ENCODE data around the gene DGLUCY. TPM values are rescaled to one million over a fixed set of nuclear protein-coding genes. Genes with fewer than 3 reads are reported as not detected.
"Not testable (repeated sequence)": the region's sequence is repeated elsewhere in the genome, so short reads cannot be mapped to it uniquely, and the experiment has no call there.

Gene DGLUCY
- total RNA-seq, 4 donors from 2014 or later: 58.0 to 125 (median 103) TPM

DNA sequence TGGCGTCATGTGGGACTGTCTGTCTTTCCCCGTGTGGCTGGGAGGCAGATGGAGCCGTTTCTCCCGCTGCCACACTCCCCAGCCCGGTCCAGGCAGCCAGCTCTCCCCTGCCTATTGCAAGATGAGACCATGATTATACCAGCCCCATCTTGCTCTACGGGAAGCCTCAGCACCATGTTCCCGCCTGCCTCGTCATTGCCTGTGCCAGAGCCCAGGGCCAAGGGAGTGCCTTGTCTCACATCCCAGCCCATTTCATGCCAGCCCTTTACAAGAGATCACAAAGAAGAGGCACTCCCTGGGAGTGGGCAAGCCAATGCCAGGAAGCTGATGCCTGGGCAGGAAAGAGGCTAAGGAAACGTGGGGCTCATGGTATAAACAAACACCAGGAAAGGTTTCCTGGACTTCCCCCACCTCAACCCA is 106.7 kb downstream of the DGLUCY start:
- peaks cover 5 to 21% of the 10 kb centered on the region in 2 donors for H3K36me3 ChIP-seq
- no peak overlapping the region for H3K4me3 ChIP-seq (replicated peaks in 1 of 3)
- WGBS, 2 donors: 64 to 69% methylated on average over 7 to 9 of the region's 9 CpGs
- no peaks in the 10 kb centered on the region for H3K9me3 ChIP-seq
- peaks cover 19 to 26% of the 10 kb centered on the region in 2 donors for H3K4me1 ChIP-seq
- H3K27ac ChIP-seq: peak overlapping the region in 2 of 3 donors; percentile 13 to 19
- TF ChIP-seq, protein P1, sequence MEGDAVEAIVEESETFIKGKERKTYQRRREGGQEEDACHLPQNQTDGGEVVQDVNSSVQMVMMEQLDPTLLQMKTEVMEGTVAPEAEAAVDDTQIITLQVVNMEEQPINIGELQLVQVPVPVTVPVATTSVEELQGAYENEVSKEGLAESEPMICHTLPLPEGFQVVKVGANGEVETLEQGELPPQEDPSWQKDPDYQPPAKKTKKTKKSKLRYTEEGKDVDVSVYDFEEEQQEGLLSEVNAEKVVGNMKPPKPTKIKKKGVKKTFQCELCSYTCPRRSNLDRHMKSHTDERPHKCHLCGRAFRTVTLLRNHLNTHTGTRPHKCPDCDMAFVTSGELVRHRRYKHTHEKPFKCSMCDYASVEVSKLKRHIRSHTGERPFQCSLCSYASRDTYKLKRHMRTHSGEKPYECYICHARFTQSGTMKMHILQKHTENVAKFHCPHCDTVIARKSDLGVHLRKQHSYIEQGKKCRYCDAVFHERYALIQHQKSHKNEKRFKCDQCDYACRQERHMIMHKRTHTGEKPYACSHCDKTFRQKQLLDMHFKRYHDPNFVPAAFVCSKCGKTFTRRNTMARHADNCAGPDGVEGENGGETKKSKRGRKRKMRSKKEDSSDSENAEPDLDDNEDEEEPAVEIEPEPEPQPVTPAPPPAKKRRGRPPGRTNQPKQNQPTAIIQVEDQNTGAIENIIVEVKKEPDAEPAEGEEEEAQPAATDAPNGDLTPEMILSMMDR (IDR thresholded peaks at IDR 0.05): no peak
- TF ChIP-seq POLR2A (IDR thresholded peaks at IDR 0.05): no peak
- DNase-seq: peak in 1 of 2 donors; percentile 23
- intact Hi-C loops (cut with DNase I): no loop called here
- H3K27me3 ChIP-seq: no peaks in the 10 kb centered on the region

DNA sequence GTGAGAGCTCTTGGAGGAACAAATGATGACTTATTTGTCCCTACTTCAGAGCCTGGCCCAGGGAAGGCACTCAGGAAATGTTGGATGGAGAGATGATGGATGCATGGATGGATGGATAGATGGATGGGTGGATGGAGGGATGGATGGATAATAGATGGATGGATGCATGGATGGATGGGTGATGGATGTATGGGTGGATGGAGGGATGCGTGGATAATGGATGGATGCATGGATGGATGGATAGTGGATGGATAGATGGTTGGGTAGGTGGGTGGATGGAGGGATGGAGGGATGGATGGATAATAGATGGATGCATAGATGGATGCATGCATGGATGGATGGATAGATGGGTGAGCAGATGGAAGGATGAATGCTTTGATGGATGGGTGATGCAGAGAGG is 107.4 kb downstream of the DGLUCY start:
- no peak overlapping the region for H3K27ac ChIP-seq

DNA sequence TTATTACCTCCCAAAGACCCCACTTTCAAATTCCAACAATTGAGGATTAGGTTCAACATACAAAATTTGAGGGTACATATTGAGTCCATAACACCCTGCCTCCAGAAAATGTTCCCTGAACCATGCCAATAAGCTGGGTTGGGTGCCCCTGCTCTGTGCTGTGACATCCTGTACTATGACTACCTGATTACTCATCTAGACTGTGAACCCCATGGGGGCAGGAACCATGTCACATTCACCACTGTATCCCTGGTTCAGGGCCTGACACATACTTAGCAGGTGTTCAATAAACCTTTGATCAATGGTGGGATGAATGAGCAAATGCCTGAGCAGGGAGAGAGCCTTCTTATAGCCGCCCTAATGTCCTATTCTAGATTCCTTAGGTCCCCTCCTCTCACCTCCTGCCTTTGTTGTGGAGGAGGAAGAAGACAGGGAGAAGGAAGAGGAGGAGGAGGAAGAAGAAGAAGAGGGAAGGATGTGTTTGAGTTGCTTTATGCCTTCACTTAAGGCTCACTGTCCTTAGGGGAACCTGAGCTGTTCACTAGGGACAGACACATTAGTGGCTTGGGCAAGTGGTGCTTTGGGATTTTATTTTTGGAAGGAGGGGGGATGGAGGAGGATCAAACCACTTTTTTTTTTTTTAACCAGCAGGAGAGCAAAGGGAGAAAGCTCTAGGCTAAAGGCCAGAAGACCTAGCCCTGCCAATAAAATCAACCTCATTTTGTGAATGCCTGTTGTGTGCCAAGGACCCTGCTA is 109.3 kb downstream of the DGLUCY start:
- Histone ChIP-seq H3K9me3 (no peaks in the 10 kb centered on the region), H3K4me1 (peaks cover 19 to 26% of the 10 kb centered on the region in 2 donors), H3K36me3 (peaks cover 0 to 8% of the 10 kb centered on the region in 2 donors), H3K27ac (no peak overlapping the region), H3K27me3 (no peaks in the 10 kb centered on the region), H3K4me3 (replicated peaks in 1 of 3) (no peak overlapping the region)
- intact Hi-C loops (cut with DNase I): no loop called here
- DNase-seq: no peak
- WGBS, 2 donors: 88 to 95% methylated on average over 1 of the region's 1 CpG
- no peak for TF ChIP-seq POLR2A (IDR thresholded peaks at IDR 0.05)
- TF ChIP-seq, protein P1 (IDR thresholded peaks at IDR 0.05): no peak

More for the DNA sequence above, 107.4 kb downstream of the DGLUCY start:
- TF ChIP-seq, protein P1 (IDR thresholded peaks at IDR 0.05): no peak
- TF ChIP-seq POLR2A (IDR thresholded peaks at IDR 0.05): no peak
- DNase-seq: no peak
- 95 to 98% methylated on average over 1 of the region's 1 CpG for WGBS, 2 donors
- intact Hi-C loops (cut with DNase I): no loop called here
- Histone ChIP-seq H3K27me3 (no peaks in the 10 kb centered on the region), H3K36me3 (peaks cover 0 to 16% of the 10 kb centered on the region in 2 donors), H3K4me1 (peaks cover 19 to 26% of the 10 kb centered on the region in 2 donors), H3K9me3 (no peaks in the 10 kb centered on the region), H3K4me3 (replicated peaks in 1 of 3) (no peak overlapping the region)

DNA sequence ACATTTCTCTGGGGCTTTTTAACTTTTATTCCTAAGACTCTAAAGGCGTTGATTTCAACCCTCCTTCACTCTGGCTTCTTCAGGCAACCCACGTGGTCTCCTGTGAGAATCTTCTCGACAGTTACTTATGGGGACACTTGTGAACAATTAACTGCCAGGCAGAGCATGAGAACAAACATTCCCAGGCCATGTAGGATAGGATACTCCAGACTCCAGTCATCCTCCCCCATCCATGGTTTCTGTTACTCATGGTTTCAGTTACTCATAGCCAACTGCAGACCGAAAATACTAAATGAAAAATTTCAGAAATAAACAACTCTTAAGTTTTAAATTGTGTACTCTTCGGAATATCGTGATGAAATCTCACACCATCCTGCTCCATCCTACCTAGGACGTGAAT is 111.2 kb downstream of the DGLUCY start:
- peak in 1 of 2 donors; percentile 44 for DNase-seq
- H3K9me3 ChIP-seq: no peaks in the 10 kb centered on the region
- intact Hi-C loops (cut with DNase I): no loop called here
- peaks cover 0 to 8% of the 10 kb centered on the region in 2 donors for H3K36me3 ChIP-seq
- H3K27ac ChIP-seq: no peak overlapping the region
- H3K27me3 ChIP-seq: no peaks in the 10 kb centered on the region
- 65 to 77% methylated on average over 7 of the region's 7 CpGs for WGBS, 2 donors
- peaks cover 3 to 11% of the 10 kb centered on the region in 2 donors for H3K4me1 ChIP-seq
- H3K4me3 ChIP-seq (replicated peaks in 1 of 3): no peak overlapping the region
- TF ChIP-seq POLR2A (IDR thresholded peaks at IDR 0.05): no peak
- TF ChIP-seq, protein P1 (IDR thresholded peaks at IDR 0.05): no peak

DNA sequence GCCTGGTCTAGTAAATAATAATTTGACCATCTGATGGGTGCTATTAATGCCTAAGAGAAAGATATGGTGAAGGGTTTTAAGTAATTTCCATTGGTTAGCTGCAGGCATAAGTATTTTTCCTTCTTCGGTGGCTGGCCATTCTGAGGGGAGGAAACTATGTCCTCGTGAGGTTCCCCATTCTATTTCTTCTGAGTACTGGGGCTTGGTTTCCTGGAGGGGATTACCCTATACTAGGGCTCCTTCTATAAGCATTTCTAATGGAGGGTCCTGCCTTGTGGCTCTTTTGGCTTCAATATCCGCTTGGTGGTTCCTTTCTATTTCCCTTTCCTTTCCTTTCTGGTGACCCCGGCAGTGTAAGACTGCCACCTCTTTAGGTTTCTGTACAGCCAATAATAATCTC is 112.5 kb downstream of the DGLUCY start:
- H3K27ac ChIP-seq; intact Hi-C loops (cut with DNase I); H3K4me1 ChIP-seq; H3K27me3 ChIP-seq; DNase-seq; H3K4me3 ChIP-seq (replicated peaks in 1 of 3); H3K9me3 ChIP-seq; H3K36me3 ChIP-seq: not testable (repeated sequence)
- WGBS, 2 donors: 86 to 88% methylated on average over 4 of the region's 4 CpGs
